GM23338 (cell line): Measurements from ENCODE around the gene ZDHHC11B. TPM values are rescaled to one million over a fixed set of nuclear protein-coding genes. Genes with fewer than 3 reads are reported as not detected.

ENCODE experiments used
- ATAC-seq: fragments of 200-7000 bp; cut with Tn5 transposase; 3 replicates; pipeline ENCODE4 v1.9.1; 2020
- DNase-seq: peaks from one replicate; pipeline ENCODE4 v3.0.0-alpha.2; 2015; ENCODE audit warnings: low spot score
- H2AFZ ChIP-seq: fragments of 200-600 bp; sonication (generic); 2 replicates; pipeline ENCODE4 v1.8.0; 2016; ENCODE audit warnings: antibody characterized with exemption, mild to moderate bottlenecking, moderate library complexity
- H3F3A ChIP-seq: fragments of 200-600 bp; sonication (generic); replicated peaks from 2 replicates; pipeline ENCODE4 v1.8.0; 2017; ENCODE audit warnings: antibody characterized with exemption, mixed run types, low read depth
- H3K27ac ChIP-seq: fragments of 200-600 bp; sonication (generic); 2 replicates; pipeline ENCODE4 v1.6.1; 2016; ENCODE audit warnings: low read depth
- H3K27me3 ChIP-seq: fragments of 200-600 bp; sonication (generic); 2 replicates; pipeline ENCODE4 v1.8.0; 2016; ENCODE audit warnings: mild to moderate bottlenecking, mixed run types, moderate library complexity; ENCODE audit not compliant: insufficient read depth
- H3K36me3 ChIP-seq: fragments of 200-600 bp; sonication (generic); 2 replicates; pipeline ENCODE4 v1.8.0; 2016; ENCODE audit warnings: mild to moderate bottlenecking; ENCODE audit not compliant: insufficient read depth
- H3K4me1 ChIP-seq: fragments of 200-600 bp; sonication (generic); 2 replicates; pipeline ENCODE4 v1.8.0; 2016; ENCODE audit warnings: mild to moderate bottlenecking, moderate library complexity; ENCODE audit not compliant: insufficient read depth
- H3K4me2 ChIP-seq: fragments of 200-600 bp; sonication (generic); 2 replicates; pipeline ENCODE4 v1.7.1; 2017; ENCODE audit warnings: mixed run types
- H3K4me3 ChIP-seq: fragments of 200-600 bp; sonication (generic); 2 replicates; pipeline ENCODE4 v1.6.1; 2016; ENCODE audit warnings: mixed run types
- H3K79me2 ChIP-seq: fragments of 200-600 bp; sonication (generic); replicated peaks from 2 replicates; pipeline ENCODE4 v1.8.0; 2017; ENCODE audit warnings: mild to moderate bottlenecking; ENCODE audit not compliant: insufficient read depth
- H3K9me2 ChIP-seq: fragments of 200-600 bp; sonication (generic); 2 replicates; pipeline ENCODE4 v1.8.0; 2017; ENCODE audit not compliant: insufficient read depth
- H4K20me1 ChIP-seq: fragments of 200-600 bp; sonication (generic); replicated peaks from 2 replicates; pipeline ENCODE4 v1.8.0; 2017; ENCODE audit warnings: mild to moderate bottlenecking; ENCODE audit not compliant: insufficient read depth
- H3K27ac Mint-ChIP-seq: 2 replicates; pipeline ENCODE4 v1.8.0; 2020; ENCODE audit warnings: inconsistent platforms, mild to moderate bottlenecking, moderate library complexity, mixed read lengths
- H3K27me3 Mint-ChIP-seq: 3 replicates; pipeline ENCODE4 v1.8.0; 2022; ENCODE audit warnings: low read depth, mild to moderate bottlenecking, moderate library complexity, mixed read lengths, inconsistent platforms; ENCODE audit not compliant: insufficient read depth, poor library complexity
- H3K36me3 Mint-ChIP-seq: 3 replicates; pipeline ENCODE4 v1.8.0; 2021; ENCODE audit warnings: low read depth, mild to moderate bottlenecking, inconsistent platforms, moderate library complexity, mixed read lengths
- H3K4me1 Mint-ChIP-seq: 3 replicates; pipeline ENCODE4 v1.8.0; 2020; ENCODE audit warnings: mild to moderate bottlenecking, inconsistent platforms, mixed read lengths
- H3K4me3 Mint-ChIP-seq: 3 replicates; pipeline ENCODE4 v1.8.0; 2021; ENCODE audit warnings: moderate library complexity, mild to moderate bottlenecking, inconsistent platforms, mixed read lengths
- H3K9me3 Mint-ChIP-seq: 3 replicates; pipeline ENCODE4 v1.8.0; 2020; ENCODE audit warnings: moderate library complexity, mild to moderate bottlenecking, inconsistent platforms, mixed read lengths
- CREB1 ChIP-seq: fragments of 250-450 bp; sonication (Bioruptor Pico); IDR thresholded peaks from 2 replicates; pipeline ENCODE4 v1.5.0; 2020; ENCODE audit warnings: low read depth, mild to moderate bottlenecking, moderate library complexity
- EZH2phosphoT487 ChIP-seq: fragments of 200-600 bp; sonication (generic); IDR thresholded peaks from one replicate; pipeline ENCODE4 v1.8.1; 2018; ENCODE audit warnings: antibody characterized with exemption; ENCODE audit not compliant: unreplicated experiment
- NANOG ChIP-seq: IDR thresholded peaks from 2 replicates; pipeline ENCODE4 v1.6.1; 2016; ENCODE audit warnings: antibody characterized with exemption, borderline replicate concordance
- STAT1 ChIP-seq: IDR thresholded peaks from one replicate; pipeline ENCODE4 v1.6.1; 2016; ENCODE audit warnings: antibody characterized with exemption; ENCODE audit not compliant: unreplicated experiment
- ZNF331 ChIP-seq: fragments of 250-450 bp; sonication (Bioruptor Pico); IDR thresholded peaks from 2 replicates; pipeline ENCODE4 v1.5.0; 2020; ENCODE audit warnings: low read depth, mild to moderate bottlenecking, moderate library complexity
- polyA plus RNA-seq: library from polyadenylated mRNA; unstranded; fragments of >200 nt; fragmentation: Nextera tagmentation; extraction: Ambion mirVana; gene quantifications from 2 replicates; pipeline ENCODE4 v1.2.1, GENCODE V29; 2016
- total RNA-seq: library from RNA; depleted of rRNA; stranded (reverse); fragments of >200 nt; shearing (Covaris generic); gene quantifications from 2 replicates; pipeline ENCODE4 v1.2.3, GENCODE V29; 2014
- TF ChIP-seq, protein P1 (sequence below): fragments of 250-450 bp; sonication (Bioruptor Pico); IDR thresholded peaks from 2 replicates; pipeline ENCODE4 v1.5.0; 2020; ENCODE audit warnings: mild to moderate bottlenecking, moderate library complexity
- TF ChIP-seq, protein P2 (sequence below): IDR thresholded peaks from 2 replicates; pipeline ENCODE4 v1.6.1; 2016; ENCODE audit warnings: antibody characterized with exemption
- TF ChIP-seq, protein P3 (sequence below): IDR thresholded peaks from one replicate; pipeline ENCODE4 v1.6.1; 2018; ENCODE audit warnings: antibody characterized with exemption; ENCODE audit not compliant: unreplicated experiment
- TF ChIP-seq, protein P4 (sequence below), 2 experiments: fragments of 200-600 bp in 1 of 2; sonication (generic) in 1 of 2; conservative IDR thresholded peaks; 2 replicates each; pipeline versions ENCODE4 v1.5.1 to v1.6.1; 2016 to 2017; ENCODE audit warnings: antibody characterized with exemption in 2 of 2, low read depth in 2 of 2, mild to moderate bottlenecking in 2 of 2, moderate library complexity in 1 of 2

ZDHHC11B gene
- total and polyA plus RNA-seq, 2 experiments from 2014 or later: 0.89 to 1.2 TPM

DNA sequence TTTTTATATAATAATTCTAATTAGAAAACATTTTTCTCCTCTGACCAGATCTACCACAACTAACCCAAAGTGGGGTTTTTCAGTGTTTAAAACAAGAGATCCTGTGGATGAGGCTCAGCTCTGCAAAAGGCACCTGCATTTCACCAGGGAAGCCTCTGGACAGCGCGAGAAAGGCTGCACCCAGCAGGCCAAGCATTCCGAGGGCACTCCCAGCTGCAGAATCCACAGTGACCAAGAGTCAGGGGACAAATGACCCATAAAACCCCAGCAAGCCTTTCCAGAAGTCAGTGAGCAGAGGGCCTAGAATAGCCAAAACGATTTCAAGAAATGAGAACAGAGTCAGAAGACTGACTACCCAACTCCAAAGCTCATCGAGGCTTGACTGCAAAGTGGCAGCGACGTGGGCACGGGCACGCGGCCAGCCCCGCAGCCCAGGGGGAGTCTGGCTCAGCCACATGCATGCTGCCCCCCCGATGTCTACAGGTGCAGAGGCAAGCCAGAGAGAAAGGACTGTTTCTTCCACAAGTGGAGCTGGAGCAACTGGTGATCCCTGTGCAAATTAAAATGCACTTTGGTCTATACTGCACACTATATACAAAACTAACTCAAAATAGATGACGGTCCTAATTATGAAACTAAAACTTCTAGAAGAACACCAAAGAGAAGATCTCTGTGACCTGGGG lies 117.6 kb downstream of the ZDHHC11B start:
- no peaks in the 10 kb centered on the region for H3K4me1 ChIP-seq
- TF ChIP-seq STAT1 (no peak), ZNF331 (CRISPR knock-in tag) (no peak), CREB1 (CRISPR knock-in tag) (no peak), EZH2phosphoT487 (no peak), NANOG (no peak)
- TF ChIP-seq, protein P1, sequence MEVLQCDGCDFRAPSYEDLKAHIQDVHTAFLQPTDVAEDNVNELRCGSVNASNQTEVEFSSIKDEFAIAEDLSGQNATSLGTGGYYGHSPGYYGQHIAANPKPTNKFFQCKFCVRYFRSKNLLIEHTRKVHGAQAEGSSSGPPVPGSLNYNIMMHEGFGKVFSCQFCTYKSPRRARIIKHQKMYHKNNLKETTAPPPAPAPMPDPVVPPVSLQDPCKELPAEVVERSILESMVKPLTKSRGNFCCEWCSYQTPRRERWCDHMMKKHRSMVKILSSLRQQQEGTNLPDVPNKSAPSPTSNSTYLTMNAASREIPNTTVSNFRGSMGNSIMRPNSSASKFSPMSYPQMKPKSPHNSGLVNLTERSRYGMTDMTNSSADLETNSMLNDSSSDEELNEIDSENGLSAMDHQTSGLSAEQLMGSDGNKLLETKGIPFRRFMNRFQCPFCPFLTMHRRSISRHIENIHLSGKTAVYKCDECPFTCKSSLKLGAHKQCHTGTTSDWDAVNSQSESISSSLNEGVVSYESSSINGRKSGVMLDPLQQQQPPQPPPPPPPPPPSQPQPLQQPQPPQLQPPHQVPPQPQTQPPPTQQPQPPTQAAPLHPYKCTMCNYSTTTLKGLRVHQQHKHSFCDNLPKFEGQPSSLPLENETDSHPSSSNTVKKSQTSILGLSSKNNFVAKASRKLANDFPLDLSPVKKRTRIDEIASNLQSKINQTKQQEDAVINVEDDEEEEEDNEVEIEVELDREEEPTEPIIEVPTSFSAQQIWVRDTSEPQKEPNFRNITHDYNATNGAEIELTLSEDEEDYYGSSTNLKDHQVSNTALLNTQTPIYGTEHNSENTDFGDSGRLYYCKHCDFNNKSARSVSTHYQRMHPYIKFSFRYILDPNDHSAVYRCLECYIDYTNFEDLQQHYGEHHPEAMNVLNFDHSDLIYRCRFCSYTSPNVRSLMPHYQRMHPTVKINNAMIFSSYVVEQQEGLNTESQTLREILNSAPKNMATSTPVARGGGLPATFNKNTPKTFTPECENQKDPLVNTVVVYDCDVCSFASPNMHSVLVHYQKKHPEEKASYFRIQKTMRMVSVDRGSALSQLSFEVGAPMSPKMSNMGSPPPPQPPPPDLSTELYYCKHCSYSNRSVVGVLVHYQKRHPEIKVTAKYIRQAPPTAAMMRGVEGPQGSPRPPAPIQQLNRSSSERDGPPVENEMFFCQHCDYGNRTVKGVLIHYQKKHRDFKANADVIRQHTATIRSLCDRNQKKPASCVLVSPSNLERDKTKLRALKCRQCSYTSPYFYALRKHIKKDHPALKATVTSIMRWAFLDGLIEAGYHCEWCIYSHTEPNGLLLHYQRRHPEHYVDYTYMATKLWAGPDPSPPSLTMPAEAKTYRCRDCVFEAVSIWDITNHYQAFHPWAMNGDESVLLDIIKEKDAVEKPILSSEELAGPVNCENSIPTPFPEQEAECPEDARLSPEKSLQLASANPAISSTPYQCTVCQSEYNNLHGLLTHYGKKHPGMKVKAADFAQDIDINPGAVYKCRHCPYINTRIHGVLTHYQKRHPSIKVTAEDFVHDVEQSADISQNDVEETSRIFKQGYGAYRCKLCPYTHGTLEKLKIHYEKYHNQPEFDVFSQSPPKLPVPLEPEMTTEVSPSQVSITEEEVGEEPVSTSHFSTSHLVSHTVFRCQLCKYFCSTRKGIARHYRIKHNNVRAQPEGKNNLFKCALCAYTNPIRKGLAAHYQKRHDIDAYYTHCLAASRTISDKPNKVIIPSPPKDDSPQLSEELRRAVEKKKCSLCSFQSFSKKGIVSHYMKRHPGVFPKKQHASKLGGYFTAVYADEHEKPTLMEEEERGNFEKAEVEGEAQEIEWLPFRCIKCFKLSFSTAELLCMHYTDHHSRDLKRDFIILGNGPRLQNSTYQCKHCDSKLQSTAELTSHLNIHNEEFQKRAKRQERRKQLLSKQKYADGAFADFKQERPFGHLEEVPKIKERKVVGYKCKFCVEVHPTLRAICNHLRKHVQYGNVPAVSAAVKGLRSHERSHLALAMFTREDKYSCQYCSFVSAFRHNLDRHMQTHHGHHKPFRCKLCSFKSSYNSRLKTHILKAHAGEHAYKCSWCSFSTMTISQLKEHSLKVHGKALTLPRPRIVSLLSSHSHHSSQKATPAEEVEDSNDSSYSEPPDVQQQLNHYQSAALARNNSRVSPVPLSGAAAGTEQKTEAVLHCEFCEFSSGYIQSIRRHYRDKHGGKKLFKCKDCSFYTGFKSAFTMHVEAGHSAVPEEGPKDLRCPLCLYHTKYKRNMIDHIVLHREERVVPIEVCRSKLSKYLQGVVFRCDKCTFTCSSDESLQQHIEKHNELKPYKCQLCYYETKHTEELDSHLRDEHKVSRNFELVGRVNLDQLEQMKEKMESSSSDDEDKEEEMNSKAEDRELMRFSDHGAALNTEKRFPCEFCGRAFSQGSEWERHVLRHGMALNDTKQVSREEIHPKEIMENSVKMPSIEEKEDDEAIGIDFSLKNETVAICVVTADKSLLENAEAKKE (CRISPR knock-in tag): no peak
- TF ChIP-seq, protein P2, sequence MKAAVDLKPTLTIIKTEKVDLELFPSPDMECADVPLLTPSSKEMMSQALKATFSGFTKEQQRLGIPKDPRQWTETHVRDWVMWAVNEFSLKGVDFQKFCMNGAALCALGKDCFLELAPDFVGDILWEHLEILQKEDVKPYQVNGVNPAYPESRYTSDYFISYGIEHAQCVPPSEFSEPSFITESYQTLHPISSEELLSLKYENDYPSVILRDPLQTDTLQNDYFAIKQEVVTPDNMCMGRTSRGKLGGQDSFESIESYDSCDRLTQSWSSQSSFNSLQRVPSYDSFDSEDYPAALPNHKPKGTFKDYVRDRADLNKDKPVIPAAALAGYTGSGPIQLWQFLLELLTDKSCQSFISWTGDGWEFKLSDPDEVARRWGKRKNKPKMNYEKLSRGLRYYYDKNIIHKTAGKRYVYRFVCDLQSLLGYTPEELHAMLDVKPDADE: no peak
- TF ChIP-seq, protein P3, sequence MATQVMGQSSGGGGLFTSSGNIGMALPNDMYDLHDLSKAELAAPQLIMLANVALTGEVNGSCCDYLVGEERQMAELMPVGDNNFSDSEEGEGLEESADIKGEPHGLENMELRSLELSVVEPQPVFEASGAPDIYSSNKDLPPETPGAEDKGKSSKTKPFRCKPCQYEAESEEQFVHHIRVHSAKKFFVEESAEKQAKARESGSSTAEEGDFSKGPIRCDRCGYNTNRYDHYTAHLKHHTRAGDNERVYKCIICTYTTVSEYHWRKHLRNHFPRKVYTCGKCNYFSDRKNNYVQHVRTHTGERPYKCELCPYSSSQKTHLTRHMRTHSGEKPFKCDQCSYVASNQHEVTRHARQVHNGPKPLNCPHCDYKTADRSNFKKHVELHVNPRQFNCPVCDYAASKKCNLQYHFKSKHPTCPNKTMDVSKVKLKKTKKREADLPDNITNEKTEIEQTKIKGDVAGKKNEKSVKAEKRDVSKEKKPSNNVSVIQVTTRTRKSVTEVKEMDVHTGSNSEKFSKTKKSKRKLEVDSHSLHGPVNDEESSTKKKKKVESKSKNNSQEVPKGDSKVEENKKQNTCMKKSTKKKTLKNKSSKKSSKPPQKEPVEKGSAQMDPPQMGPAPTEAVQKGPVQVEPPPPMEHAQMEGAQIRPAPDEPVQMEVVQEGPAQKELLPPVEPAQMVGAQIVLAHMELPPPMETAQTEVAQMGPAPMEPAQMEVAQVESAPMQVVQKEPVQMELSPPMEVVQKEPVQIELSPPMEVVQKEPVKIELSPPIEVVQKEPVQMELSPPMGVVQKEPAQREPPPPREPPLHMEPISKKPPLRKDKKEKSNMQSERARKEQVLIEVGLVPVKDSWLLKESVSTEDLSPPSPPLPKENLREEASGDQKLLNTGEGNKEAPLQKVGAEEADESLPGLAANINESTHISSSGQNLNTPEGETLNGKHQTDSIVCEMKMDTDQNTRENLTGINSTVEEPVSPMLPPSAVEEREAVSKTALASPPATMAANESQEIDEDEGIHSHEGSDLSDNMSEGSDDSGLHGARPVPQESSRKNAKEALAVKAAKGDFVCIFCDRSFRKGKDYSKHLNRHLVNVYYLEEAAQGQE: no peak
- TF ChIP-seq, protein P4, sequence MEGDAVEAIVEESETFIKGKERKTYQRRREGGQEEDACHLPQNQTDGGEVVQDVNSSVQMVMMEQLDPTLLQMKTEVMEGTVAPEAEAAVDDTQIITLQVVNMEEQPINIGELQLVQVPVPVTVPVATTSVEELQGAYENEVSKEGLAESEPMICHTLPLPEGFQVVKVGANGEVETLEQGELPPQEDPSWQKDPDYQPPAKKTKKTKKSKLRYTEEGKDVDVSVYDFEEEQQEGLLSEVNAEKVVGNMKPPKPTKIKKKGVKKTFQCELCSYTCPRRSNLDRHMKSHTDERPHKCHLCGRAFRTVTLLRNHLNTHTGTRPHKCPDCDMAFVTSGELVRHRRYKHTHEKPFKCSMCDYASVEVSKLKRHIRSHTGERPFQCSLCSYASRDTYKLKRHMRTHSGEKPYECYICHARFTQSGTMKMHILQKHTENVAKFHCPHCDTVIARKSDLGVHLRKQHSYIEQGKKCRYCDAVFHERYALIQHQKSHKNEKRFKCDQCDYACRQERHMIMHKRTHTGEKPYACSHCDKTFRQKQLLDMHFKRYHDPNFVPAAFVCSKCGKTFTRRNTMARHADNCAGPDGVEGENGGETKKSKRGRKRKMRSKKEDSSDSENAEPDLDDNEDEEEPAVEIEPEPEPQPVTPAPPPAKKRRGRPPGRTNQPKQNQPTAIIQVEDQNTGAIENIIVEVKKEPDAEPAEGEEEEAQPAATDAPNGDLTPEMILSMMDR (conservative IDR thresholded peaks at IDR 0.05; ENCODE audit: low read depth in 2 of 2): no peak
- Mint-ChIP-seq H3K27ac (no peak overlapping the region), H3K36me3 (peaks cover 14% of the 10 kb centered on the region), H3K4me3 (no peak overlapping the region; the same call in 2 of the 3 replicates), H3K9me3 (no peaks in the 10 kb centered on the region), H3K4me1 (no peaks in the 10 kb centered on the region; the same call in 2 of the 3 replicates), H3K27me3 (peaks cover 7% of the 10 kb centered on the region)
- no peaks in the 10 kb centered on the region for H3K36me3 ChIP-seq
- no peaks in the 10 kb centered on the region for H3K9me2 ChIP-seq
- H3K4me3 ChIP-seq: no peak overlapping the region
- DNase-seq (no peak), ATAC-seq (no peak)
- no peak overlapping the region for H3K4me2 ChIP-seq
- no peaks in the 10 kb centered on the region for H3K27me3 ChIP-seq
- no peak overlapping the region for H3K27ac ChIP-seq
- no peak overlapping the region for H2AFZ ChIP-seq
- no peaks in the 10 kb centered on the region for H3F3A ChIP-seq
- H4K20me1 ChIP-seq: peaks cover 5% of the 10 kb centered on the region
- no peaks in the 10 kb centered on the region for H3K79me2 ChIP-seq
